HG03025 (cell line): ENCODE data around the gene PRKCA.

ENCODE experiments used
- ATAC-seq: cut with Tn5 transposase; IDR thresholded peaks from one replicate; pipeline ENCODE4 v1.9.1; 2021; ENCODE audit warnings: mild to moderate bottlenecking, moderate library complexity; ENCODE audit not compliant: unreplicated experiment, low FRiP score

PRKCA gene

GRCh38 chr17:66803474-66803951, 501.1 kb downstream of the PRKCA start:
- ATAC-seq, result no peak

- no peak for ATAC-seq
Observed at GRCh38 chr17:66805567-66805966, 503.2 kb downstream of the PRKCA start.

- no peak for ATAC-seq
Observed at GRCh38 chr17:66807182-66807581, 504.8 kb downstream of the PRKCA start.

- ATAC-seq, result no peak
Observed at GRCh38 chr17:66809408-66809807, 507.0 kb downstream of the PRKCA start.

GRCh38 chr17:66810951-66811682, 508.7 kb downstream of the PRKCA start:
- no peak for ATAC-seq

- no peak for ATAC-seq
Observed at GRCh38 chr17:66811683-66812054, 509.3 kb downstream of the PRKCA start.

GRCh38 chr17:66812571-66812970, 510.2 kb downstream of the PRKCA start:
- ATAC-seq, result no peak

- no peak for ATAC-seq
Observed at GRCh38 chr17:66813296-66813695, 510.9 kb downstream of the PRKCA start.

- no peak for ATAC-seq
Observed at GRCh38 chr17:66814026-66814425, 511.6 kb downstream of the PRKCA start.

- ATAC-seq, result no peak
Observed at GRCh38 chr17:66814570-66814969, 512.2 kb downstream of the PRKCA start.

GRCh38 chr17:66817750-66818149, 515.3 kb downstream of the PRKCA start:
- no peak for ATAC-seq

- no peak for ATAC-seq
Observed at GRCh38 chr17:66819466-66819865, 517.1 kb downstream of the PRKCA start.

- ATAC-seq, result no peak
Observed at GRCh38 chr17:66822009-66822408, 519.6 kb downstream of the PRKCA start.

- no peak for ATAC-seq
Observed at GRCh38 chr17:66826856-66827255, 524.4 kb downstream of the PRKCA start.

- ATAC-seq, result no peak
Observed at GRCh38 chr17:66829386-66829864, 527.0 kb downstream of the PRKCA start.

GRCh38 chr17:66829883-66830282, 527.5 kb downstream of the PRKCA start:
- no peak for ATAC-seq

GRCh38 chr17:66830451-66830850, 528.0 kb downstream of the PRKCA start:
- no peak for ATAC-seq

GRCh38 chr17:66831383-66832210, 529.2 kb downstream of the PRKCA start:
- ATAC-seq, result no peak

GRCh38 chr17:66833201-66833600, 530.8 kb downstream of the PRKCA start:
- ATAC-seq, result no peak

GRCh38 chr17:66834426-66834918, 532.1 kb downstream of the PRKCA start:
- no peak for ATAC-seq

- ATAC-seq, result no peak
Observed at GRCh38 chr17:66834919-66835454, 532.6 kb downstream of the PRKCA start, which contains the start of gene CACNG5. Gene CACNG5, plus strand, starts transcription at chr17:66835117. Its CDS starts 42,216 bp downstream, at chr17:66877333.
